22Rv1 (cell line): ENCODE results near the gene SLIT3.

Experiments used
- H3K27ac ChIP-seq: fragments of 450-650 bp; 2 replicates; pipeline ENCODE4 v1.5.1; 2017
- ZFX ChIP-seq: fragments of 450-650 bp; IDR thresholded peaks from 2 replicates; pipeline ENCODE4 v1.6.1; 2017; ENCODE audit warnings: antibody characterized with exemption, borderline replicate concordance
- TF ChIP-seq, protein P1 (sequence below): fragments of 450-650 bp; IDR thresholded peaks from 2 replicates; pipeline ENCODE4 v1.5.1; 2017; ENCODE audit warnings: mild to moderate bottlenecking

Gene SLIT3

DNA sequence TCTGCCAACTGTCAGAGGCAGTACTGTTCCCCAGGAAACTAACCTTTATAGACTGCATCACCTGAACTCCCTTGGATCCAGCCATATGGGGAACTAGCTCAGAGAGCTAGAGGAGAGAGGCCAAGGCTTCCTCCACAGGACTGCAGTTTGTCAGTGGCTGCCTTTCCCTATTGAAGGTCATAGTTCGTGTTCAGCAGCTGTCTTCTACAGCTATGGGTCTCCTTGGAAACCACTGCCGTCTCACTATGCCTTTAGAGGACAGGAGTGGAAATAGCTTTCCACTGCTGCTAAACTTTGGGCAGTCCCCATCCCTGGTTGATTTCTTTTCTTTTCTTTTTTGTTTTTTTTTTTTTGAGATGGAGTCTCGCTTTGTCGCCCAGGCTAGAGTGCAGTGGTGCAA is 4.4 kb upstream of the SLIT3 start:
- TF ChIP-seq, protein P1, sequence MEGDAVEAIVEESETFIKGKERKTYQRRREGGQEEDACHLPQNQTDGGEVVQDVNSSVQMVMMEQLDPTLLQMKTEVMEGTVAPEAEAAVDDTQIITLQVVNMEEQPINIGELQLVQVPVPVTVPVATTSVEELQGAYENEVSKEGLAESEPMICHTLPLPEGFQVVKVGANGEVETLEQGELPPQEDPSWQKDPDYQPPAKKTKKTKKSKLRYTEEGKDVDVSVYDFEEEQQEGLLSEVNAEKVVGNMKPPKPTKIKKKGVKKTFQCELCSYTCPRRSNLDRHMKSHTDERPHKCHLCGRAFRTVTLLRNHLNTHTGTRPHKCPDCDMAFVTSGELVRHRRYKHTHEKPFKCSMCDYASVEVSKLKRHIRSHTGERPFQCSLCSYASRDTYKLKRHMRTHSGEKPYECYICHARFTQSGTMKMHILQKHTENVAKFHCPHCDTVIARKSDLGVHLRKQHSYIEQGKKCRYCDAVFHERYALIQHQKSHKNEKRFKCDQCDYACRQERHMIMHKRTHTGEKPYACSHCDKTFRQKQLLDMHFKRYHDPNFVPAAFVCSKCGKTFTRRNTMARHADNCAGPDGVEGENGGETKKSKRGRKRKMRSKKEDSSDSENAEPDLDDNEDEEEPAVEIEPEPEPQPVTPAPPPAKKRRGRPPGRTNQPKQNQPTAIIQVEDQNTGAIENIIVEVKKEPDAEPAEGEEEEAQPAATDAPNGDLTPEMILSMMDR: no peak
- no peak for TF ChIP-seq ZFX
- H3K27ac ChIP-seq: no peak overlapping the region

DNA sequence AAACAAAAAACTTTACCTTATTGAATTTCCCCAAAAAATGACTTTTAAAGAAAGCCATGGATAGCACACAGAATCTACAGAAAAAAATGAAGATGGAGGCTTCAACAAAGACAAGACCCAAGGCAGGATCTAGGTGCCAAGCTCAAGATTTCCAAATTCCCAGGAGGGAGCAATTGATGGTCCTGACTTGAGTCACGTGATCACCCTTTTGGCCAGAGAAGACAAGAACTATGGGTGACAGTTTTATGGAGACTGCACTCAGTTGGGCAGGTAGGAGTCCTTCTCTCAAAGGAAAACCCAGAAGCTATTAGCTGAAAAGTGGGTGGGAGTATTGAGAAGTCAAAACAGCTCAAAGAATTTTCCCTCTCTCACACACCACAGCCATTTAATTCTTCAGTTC is 3.2 kb upstream of the SLIT3 start:
- TF ChIP-seq, protein P1: no peak
- TF ChIP-seq ZFX: no peak
- H3K27ac ChIP-seq: no peak overlapping the region

DNA sequence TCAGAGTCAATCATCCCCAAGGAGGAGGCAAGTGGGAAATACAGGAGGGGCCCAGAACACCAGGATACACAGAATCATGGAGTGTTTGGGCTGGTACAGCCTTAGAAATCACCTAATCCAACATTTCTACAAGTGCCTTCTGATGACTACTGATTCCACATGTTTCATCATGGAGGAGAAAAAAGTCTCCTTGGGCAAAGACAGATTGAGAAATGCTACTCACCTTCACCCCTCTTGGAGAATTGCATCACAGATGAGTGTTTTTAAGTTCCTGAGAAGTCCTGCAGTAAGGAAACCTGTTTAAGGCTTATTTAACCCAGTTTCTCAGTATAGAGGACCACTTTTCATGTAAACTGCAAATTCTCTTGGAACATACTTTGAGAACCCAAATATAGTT is 2.2 kb upstream of the SLIT3 start:
- TF ChIP-seq, protein P1: no peak
- no peak overlapping the region for H3K27ac ChIP-seq

DNA sequence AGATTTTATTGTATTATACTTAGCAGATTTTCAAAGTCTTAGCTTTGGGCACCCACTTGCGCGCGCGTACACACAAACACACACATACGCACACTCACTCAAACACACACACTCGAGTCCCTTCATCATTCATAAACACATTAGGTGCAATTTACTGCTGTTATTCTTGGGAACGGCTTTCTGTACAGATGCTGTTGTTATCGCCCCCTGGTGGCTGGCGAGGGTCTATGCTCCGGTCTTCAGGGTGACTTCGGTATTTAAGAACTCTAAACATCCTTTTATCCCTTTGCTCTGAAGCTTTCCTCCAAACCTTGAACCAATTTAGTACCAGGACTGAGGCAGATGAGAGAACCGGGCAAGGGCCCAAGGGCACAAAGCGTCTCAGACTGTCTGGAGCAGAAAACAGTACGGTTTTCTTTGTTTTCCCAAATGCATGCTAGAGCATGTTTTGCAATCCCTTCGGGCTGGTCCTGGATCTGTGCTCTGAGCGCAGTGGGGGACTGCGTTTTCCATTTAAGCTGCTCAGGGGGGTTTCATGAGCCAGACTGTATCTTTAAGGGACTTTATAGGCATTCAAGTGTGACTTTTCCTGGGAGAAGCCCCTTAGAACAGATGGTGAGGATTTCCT is 1.7 kb upstream of the SLIT3 start:
- H3K27ac ChIP-seq: no peak overlapping the region
- TF ChIP-seq, protein P1: peak; percentile 89
- TF ChIP-seq ZFX: no peak

DNA sequence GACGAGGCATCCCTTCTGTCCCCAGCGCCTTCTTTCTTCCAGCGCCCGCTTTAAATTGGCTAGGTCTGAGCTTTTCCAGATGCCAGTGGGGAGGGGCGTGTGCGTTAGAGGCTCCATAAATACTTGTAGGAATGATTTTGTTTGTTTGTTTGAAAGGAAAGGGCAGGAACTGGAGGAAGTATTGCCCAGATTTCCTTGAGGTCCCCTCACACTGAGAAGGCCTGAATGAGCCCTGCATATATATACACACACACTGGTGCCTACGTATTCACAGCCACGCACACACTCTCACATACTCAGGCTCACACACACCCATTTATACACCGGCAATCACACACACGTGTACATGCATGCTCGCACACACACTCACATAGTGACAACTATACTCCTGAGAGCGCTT is 1.0 kb upstream of the SLIT3 start:
- TF ChIP-seq, protein P1: no peak
- no peak for TF ChIP-seq ZFX
- no peak overlapping the region for H3K27ac ChIP-seq

DNA sequence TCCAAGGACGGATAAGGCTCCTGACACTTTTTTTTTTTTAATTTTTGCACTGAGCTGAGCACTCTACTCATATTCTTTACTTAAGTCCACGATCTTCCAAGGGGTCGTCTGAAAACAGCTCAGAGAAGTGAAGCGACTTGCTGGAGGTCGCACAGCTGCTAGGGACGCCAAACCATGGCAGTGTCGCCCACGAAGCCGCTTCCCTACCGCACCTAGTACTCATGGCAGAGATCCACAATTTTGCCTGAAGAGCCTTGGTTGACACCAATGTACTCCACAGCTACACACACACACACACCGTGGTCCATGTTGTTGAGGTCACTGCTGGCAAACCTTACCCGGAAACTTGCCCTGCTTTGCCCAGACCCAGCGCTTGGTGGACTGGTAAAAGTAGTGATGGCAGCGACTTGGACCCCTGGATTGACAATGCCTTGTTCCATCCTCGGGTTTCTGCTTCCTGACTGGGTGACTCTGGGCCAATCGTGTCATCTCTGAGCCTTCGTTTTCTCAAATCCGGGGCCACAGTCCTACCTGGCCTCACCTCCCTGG is 521 bp upstream of the SLIT3 start:
- no peak for TF ChIP-seq ZFX
- TF ChIP-seq, protein P1: no peak
- no peak overlapping the region for H3K27ac ChIP-seq

DNA sequence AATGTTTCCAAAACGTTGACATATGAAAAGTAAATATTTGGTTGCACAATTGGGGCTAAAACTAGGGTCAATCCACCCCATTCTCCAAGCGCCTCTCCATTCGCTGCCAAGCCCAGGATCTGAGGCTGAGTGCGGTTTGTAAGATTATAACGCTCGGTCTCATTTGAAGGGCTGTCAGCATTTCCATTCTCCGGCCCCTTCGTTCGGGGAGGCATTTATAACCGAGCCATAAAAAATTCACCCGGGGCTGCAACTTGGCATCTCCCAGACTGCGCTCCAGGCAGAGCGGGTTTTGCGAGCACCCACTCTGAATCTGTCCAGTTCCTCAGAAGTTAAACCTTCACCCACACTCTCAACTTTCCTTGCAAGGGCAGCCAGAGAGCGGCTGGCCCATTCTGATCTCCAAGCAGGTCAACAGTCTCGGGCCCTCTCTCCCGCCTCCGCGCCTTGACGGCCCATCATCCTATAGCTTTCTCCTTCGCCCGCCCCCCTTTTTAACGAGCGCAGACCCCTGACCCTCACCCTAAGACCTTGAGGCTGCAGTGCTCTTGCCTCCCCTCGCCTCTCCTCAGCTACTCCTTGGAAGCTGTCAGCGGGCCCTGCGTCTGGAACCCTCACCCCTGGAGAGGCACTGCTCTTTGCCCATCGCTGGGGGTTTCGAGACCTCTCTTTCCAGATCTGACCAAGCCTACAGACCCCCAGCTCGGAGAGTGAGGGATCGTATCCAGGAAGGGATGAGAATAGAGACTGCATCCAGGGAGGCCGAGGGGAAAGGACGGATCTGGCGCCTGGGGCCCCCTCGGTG is 1.1 kb downstream of the SLIT3 start:
- H3K27ac ChIP-seq: no peak overlapping the region

More for the DNA sequence above, 1.1 kb downstream of the SLIT3 start:
- TF ChIP-seq, protein P1: no peak
- no peak for TF ChIP-seq ZFX
